GM19468 (cell line): Measurements from ENCODE around the gene RHOXF1.
"Not testable (repeated sequence)": the region's sequence is repeated elsewhere in the genome, so short reads cannot be mapped to it uniquely, and the experiment has no call there.

Source experiments
- ATAC-seq: cut with Tn5 transposase; IDR thresholded peaks from one replicate; pipeline ENCODE4 v1.9.1; 2021; ENCODE audit warnings: mild to moderate bottlenecking, moderate library complexity, moderate number of reproducible peaks; ENCODE audit not compliant: unreplicated experiment; ENCODE audit errors: extremely low read depth

The RHOXF1 gene

GRCh38 chrX:120115438-120115963, at the start of gene RHOXF1:
RHOXF1 (minus strand) TSS chrX:120115913; CDS start chrX:120115862, 51 bp downstream.
- no peak for ATAC-seq

- not testable (repeated sequence) for ATAC-seq
These were observed 43.4 kb upstream of the RHOXF1 start for GRCh38 chrX:120159086-120159485.

DNA sequence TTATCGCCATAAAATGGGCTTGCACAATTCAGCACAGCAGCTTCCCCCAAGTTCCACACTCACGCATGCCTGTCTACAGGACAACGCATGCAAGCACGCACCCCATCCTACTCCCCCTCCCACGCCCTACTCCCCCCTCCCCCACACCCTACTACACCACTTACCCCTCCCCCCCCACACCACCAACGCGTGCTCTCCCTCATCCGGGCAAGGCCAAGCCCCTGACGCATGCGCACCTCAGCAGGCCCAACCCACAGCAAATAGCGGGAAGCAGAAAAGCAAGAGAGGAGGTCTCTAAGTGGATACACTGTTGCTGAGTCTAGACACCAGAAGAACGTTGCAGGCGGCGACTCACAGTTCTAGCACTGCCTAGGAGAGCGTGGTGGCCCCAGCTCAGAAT, 42.6 kb upstream of the RHOXF1 start, which contains the start of gene RHOXF2:
Gene RHOXF2, plus strand, starts transcription at position 301 of the 400 bp plus-strand sequence. CDS start 138 bp downstream, outside the sequence.
- not testable (repeated sequence) for ATAC-seq

DNA sequence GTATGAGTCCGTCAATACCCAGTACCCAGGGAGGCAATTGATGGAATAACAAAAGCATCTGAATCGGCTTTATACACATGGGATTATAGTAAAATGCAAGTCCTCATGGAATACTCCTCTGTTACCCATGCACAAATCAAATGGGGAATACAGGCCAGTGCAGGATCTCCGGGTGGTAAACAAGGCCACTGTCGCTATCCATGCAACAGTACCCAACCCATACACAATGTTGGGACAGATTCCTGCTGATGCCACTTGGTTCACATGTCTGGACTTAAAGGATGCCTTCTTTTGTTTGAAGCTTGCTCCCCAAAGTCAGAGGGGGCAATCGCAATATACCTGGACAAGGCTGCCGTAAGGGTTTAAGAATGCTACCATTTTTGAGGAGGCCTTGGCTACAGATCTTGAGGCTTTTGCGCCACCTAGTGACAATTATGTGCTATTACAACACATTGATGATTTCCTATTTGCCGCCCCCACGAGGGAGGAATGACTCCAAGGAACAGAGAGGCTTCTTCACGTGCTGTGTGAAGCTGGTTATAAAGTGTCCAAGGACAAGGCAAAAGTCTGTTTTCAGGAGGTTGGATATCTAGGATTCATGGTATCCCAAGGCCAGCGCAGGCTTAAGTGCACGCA, 34.5 kb upstream of the RHOXF1 start:
- not testable (repeated sequence) for ATAC-seq

DNA sequence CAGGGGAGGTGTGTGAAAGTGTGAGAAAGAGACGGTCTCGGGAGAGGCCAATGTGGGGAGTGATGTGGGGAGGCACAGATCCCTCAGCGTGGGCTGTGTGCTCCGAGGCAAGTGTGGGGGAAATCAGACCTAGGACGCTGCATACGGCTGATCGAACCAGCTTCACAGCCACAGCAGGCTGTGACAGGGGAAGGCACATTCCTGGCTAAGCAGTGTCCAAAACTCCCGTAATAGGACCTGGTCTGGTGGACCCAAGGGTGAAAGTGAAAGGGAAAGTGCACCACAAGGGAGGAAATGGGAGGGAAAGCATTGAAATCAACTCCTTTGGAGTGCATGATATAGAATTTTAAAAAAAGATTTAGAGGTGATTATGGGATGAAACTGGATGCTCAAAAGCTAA, 31.8 kb upstream of the RHOXF1 start:
- no peak for ATAC-seq

GRCh38 chrX:120146323-120146722, 30.6 kb upstream of the RHOXF1 start:
- ATAC-seq, result not testable (repeated sequence)

- no peak for ATAC-seq
These were observed 29.7 kb upstream of the RHOXF1 start for GRCh38 chrX:120145295-120145925.

GRCh38 chrX:120144178-120144844, 28.6 kb upstream of the RHOXF1 start:
- no peak for ATAC-seq

DNA sequence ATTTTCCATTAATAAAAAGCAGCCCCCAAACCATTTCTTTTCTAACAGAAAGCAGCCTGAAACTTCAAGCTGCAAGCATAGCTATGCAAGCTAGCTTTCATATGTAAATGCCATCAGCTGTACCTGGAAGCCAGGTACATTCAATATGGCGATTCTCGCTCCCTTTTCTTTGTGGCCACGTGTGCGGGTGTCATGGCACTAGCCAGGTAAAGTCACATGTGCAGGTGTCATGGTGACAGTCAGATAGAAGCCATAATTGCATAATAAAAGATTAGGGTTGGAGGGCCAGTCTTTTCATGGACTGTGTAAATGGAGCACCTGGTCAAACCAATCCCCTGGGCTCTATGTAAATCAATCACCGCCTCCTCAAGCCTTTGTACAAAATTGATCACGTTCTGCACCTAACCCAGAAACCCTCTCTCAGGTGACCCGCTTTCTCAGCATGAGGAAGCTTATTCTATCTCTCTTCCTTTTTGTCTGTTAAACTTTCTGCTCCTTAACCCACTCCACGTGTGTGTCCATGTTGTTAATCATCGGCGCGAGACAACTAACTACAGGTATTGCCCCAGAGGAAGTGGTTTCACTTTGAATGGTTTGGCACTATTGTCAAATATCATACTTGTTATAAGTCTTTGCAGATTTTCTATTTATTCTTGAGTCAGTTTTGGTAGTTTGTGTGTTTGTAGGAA, 24.7 kb upstream of the RHOXF1 start:
- ATAC-seq, result no peak

GRCh38 chrX:120137439-120137838, 21.7 kb upstream of the RHOXF1 start:
- ATAC-seq, result no peak

GRCh38 chrX:120136840-120137239, 21.1 kb upstream of the RHOXF1 start:
- ATAC-seq, result no peak

DNA sequence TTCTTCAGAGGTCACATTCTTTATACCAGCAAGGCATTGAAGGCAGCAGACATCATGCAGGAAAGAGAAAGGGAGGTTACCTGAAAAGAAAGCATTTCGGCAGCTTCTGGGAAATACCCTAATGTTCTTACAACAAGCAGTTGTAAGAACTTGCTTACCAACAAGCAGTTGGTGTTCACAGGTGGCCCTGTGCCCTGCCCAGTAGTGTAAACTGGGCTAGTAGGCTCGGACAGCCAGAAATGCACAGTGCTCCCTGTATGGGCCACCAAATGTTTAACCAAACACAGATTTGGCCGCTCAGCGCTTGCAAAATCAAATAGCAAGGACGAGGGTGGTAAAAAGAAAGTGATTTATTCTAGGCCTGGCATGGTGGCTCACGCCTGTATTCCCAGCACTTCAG, 20.4 kb upstream of the RHOXF1 start:
- no peak for ATAC-seq

DNA sequence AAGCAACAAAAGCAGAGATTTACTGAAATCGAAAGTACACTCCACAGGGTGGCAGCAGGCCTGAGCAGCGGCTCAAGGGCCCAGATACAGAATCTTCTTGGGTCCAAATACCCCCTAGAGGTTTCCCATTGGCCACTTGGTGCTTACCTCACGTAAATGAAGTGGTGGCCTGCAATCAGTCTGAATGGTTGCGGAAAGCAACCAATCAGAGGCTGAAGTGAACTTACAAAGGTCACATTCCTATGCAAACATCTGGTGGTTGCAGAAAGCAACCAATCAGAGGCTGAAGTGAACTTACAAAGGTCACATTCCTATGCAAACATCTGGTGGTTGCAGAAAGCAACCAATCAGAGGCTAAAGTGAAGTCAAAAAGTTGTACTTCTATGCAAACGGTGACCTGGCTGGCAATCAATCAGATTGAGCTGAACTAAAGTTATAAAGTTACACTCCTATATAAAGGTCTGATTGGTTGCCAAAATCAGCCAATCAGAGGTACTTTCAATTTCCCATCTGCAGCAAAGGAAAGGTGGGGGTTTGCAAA, 12.7 kb upstream of the RHOXF1 start:
- ATAC-seq, result not testable (repeated sequence)

DNA sequence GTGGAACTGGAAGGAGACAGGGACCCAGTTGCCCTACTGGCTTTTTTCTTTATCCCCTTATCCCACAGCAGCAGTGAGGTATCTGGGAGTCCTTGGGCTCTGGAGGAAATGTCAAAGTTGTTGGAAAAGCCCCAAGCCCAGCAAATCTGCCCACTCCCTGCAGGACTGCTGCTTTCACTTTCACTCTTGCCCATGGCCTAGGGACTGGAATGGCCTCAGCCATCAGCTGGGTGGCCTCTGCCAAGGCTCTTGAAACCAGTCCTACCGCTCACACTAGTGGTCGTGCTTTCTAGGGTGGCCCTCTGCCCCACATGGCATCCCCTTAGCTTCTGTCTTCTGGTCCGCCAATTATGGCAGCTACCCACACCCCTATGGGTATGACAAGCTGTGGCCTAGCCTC, 9.7 kb upstream of the RHOXF1 start:
- ATAC-seq, result no peak

DNA sequence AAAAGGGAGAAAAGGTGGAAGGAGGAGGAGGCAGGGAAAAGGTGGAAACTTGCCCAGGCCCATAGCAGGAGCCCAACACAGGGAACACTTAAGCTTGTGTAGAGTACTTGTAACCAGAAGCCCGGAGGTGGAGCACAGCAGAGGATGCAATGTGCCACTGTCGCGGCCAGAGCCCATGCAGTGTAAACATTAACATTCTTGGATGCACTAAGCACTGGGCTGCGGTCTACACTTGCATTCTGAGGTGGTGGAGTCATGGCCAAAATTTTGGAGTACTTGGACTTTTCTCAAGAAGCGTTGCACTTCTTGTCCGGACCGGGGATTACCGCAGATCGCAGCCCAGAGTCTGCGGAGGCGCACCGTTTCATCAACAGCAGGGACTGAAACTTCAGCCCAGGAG, 4.5 kb upstream of the RHOXF1 start:
- no peak for ATAC-seq

- no peak for ATAC-seq
These were observed 4.1 kb downstream of the RHOXF1 start for GRCh38 chrX:120111611-120112010.

DNA sequence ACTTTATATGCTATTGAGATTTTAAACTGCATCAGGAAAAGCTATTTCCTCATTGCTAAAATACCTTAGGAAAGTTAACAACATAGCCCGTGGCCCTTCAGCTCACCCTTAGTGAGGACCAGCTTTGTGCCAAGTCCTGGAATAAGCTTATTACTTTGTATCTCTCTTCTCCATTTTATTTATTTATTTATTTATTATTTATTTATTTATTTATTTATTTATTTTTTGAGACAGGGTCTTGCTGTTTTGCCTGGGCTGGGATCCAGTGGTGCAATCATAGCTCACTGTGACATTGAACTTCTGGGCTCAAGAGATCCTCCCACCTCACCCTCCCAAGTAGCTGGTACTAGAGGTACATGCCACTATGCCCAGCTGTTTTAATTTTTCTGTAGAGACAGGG, 6.3 kb downstream of the RHOXF1 start:
- no peak for ATAC-seq

GRCh38 chrX:120104707-120105106, 11.0 kb downstream of the RHOXF1 start:
- not testable (repeated sequence) for ATAC-seq

DNA sequence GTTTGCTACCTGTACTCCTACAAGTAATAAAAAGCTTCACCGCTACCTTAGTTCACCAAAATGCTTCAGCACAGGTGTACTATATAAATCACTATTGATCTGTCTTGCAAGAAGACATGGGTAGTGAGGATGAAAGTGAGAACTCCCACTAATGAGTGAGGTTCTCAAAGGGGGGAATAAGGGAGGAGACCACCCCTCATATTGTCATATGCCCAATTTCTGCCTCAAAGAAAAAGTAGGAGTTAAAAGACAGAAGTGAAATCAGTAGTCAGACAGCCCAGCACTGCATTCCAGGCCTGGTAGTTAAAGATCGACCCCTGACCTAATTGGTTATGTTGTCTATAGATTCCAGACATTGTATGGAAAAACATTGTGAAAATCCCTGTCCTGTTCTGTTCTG, 14.7 kb downstream of the RHOXF1 start:
- ATAC-seq, result not testable (repeated sequence)

DNA sequence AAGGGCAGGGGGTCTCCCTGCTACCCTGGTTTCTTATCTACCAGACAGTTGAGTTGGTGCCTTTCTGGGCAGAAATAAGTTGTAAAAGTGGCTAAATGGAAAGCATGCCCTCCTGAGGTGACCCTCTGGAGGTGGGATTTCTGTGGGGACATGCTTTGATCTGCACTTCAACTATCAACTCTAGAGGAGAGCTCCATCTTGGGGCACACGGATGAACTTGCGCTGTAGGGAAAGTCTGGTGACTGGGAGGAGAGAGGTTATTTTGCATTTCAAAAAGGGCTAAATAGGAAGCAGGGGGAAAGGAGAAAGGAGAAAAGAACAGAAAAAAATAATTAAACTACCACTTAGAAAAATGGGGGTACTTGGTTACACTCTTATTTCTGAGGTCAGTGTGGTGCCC, 25.5 kb downstream of the RHOXF1 start:
- ATAC-seq, result no peak
